GM19025 (cell line): ENCODE data around the gene NXPH1.

Experiments
- ATAC-seq: cut with Tn5 transposase; IDR thresholded peaks from one replicate; pipeline ENCODE4 v1.9.1; 2021; ENCODE audit warnings: mild to moderate bottlenecking, low read depth, moderate library complexity; ENCODE audit not compliant: unreplicated experiment

Gene NXPH1

DNA sequence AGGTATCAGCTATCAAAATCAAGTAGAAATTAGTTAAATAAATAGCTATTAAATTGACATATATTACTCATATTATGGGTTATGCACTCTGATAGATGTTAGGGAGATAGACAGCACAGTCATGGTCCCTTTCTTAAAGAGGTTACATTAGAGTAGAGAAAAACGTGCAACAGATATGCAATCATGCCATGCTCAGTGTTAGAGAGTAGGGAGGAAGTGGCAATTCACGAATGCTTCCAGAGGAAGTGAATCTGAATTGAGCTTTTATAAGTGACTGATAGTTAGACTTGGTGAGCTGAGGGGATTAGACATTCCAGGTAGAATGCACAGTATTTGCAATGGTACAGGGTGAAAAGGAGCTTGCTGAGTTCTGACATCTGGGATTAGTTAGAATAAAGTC is 349.8 kb downstream of the NXPH1 start:
- ATAC-seq: no peak

DNA sequence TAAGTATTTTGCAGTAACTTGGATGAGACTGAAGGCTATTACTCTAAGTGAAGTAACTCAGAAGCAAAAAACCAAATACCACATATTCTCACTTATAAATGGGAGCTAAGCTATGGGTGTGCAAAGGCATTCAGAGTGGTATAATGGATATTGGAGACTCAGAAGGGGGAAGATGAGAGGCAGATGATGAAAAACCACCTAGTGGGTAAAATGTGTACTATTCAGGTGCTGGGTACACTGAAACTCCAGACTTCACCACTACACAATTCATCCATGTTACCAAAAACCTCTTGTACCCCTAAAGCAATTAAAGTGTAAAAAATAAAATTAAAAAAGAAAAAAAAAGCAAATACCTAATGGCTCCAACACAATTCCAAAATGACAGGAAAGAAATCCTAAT is 351.7 kb downstream of the NXPH1 start:
- ATAC-seq: no peak

DNA sequence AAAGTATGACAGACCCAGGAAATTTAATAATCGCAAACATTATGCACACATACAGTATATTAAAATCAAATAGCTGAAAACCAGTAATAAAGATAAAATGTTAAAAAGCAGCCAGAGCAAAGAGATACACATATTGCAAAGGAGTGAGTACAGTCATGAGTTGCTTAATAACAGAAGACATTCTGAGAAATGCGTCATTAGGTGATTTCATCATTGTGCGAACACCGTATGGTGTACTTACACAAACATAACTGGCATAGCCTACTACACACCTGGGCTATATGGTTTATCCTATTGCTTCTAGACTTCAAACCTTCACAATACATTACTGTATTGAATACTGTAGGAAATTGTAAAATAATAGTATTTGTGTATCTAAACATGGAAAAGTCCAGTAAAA is 367.6 kb downstream of the NXPH1 start:
- no peak for ATAC-seq
